ENCODE results near the gene SERPINI1. TPM values are rescaled to one million over a fixed set of nuclear protein-coding genes. Genes with fewer than 3 reads are reported as not detected.

SERPINI1 gene
- total RNA-seq, 1 experiment from 2014 or later, result 8.0 TPM

- ATAC-seq, result no peak
- Histone ChIP-seq H3K27me3 (ENCODE audit: control insufficient read depth, insufficient read depth, low read length) (no peaks in the 10 kb centered on the region), H3K27ac (ENCODE audit: low read length) (no peak overlapping the region), H3K4me3 (ENCODE audit: low read depth in 2 of 2, low read length in 2 of 2) (no peak overlapping the region), H3K4me1 (ENCODE audit: control insufficient read depth, insufficient read depth, low read length) (no peaks in the 10 kb centered on the region), H3K9me3 (ENCODE audit: control insufficient read depth, insufficient read depth, low read depth, low read length) (no peaks in the 10 kb centered on the region), H3K36me3 (ENCODE audit: control insufficient read depth, insufficient read depth, low read length) (no peaks in the 10 kb centered on the region)
- ChIA-PET CTCF (no interaction called here), POLR2A (no interaction called here)
- in situ Hi-C loops (cut with HindIII; ENCODE audit: low pct_unique_long_range_greater_than_20kb, low sequenced_read_pairs) (no loop called here), intact Hi-C loops (cut with micrococcal nuclease; ENCODE audit: unreplicated experiment) (no loop called here)
- no TSS peak for BruUV-seq (replicated peaks)
- peak; percentile 35; the same call in 1 of the 2 replicates for TF ChIP-seq CTCF (IDR thresholded peaks at IDR 0.05)
- TF ChIP-seq REST (IDR thresholded peaks at IDR 0.05; ENCODE audit: insufficient read depth in 1 of 2, low read depth in 2 of 2, low read length in 1 of 2), result no peak
- TF ChIP-seq TCF7L2 (IDR thresholded peaks at IDR 0.05; ENCODE audit: low read depth, low read length), result no peak
- TF ChIP-seq POLR2AphosphoS5 (IDR thresholded peaks at IDR 0.05; ENCODE audit: low read depth, low read length), result no peak
- no peak for TF ChIP-seq SIN3A (IDR thresholded peaks at IDR 0.05; ENCODE audit: borderline replicate concordance, insufficient read depth, low read depth, low read length)
- no peak for DNase-seq (ENCODE audit: low read depth, low spot score)
Observed at GRCh38 chr3:167872941-167873340, 137.4 kb downstream of the SERPINI1 start.

GRCh38 chr3:167874671-167875372, 139.3 kb downstream of the SERPINI1 start:
- H3K9me3 ChIP-seq (ENCODE audit: control insufficient read depth, insufficient read depth, low read depth, low read length), result no peaks in the 10 kb centered on the region
- H3K27ac ChIP-seq (ENCODE audit: low read length), result no peak overlapping the region
- H3K4me1 ChIP-seq (ENCODE audit: control insufficient read depth, insufficient read depth, low read length), result no peaks in the 10 kb centered on the region
- DNase-seq (ENCODE audit: low read depth, low spot score) (no peak), ATAC-seq (no peak)
- in situ Hi-C loops (cut with HindIII; ENCODE audit: low pct_unique_long_range_greater_than_20kb, low sequenced_read_pairs) (no loop called here), intact Hi-C loops (cut with micrococcal nuclease; ENCODE audit: unreplicated experiment) (no loop called here)
- TF ChIP-seq CTCF (IDR thresholded peaks at IDR 0.05), result no peak
- no peak for TF ChIP-seq SIN3A (IDR thresholded peaks at IDR 0.05; ENCODE audit: borderline replicate concordance, insufficient read depth, low read depth, low read length)
- no peak for TF ChIP-seq POLR2AphosphoS5 (IDR thresholded peaks at IDR 0.05; ENCODE audit: low read depth, low read length)
- no peak for TF ChIP-seq TCF7L2 (IDR thresholded peaks at IDR 0.05; ENCODE audit: low read depth, low read length)
- no peak for TF ChIP-seq REST (IDR thresholded peaks at IDR 0.05; ENCODE audit: insufficient read depth in 1 of 2, low read depth in 2 of 2, low read length in 1 of 2)
- no peaks in the 10 kb centered on the region for H3K36me3 ChIP-seq (ENCODE audit: control insufficient read depth, insufficient read depth, low read length)
- ChIA-PET POLR2A (no interaction called here), CTCF (no interaction called here)
- BruUV-seq (replicated peaks), result no TSS peak
- H3K27me3 ChIP-seq (ENCODE audit: control insufficient read depth, insufficient read depth, low read length), result no peaks in the 10 kb centered on the region
- H3K4me3 ChIP-seq (ENCODE audit: low read depth in 2 of 2, low read length in 2 of 2), result no peak overlapping the region
